Posterior vena cava (tissue), 2 donors: ENCODE measurements around the gene ENO3. TPM values are rescaled to one million over a fixed set of nuclear protein-coding genes. Genes with fewer than 3 reads are reported as not detected.

Experiments used
- DNase-seq: peaks from one replicate; pipeline ENCODE4 v3.0.0-alpha.2; 2020; ENCODE audit warnings: low spot score
- intact Hi-C, 2 donors: fragments of 100-400 bp; cut with DNase I; formaldehyde crosslinking; loops; one replicate each; pipeline versions ENCODE4 v1.14.1 to v1.14.2; 2022 to 2023
- microRNA-seq, 2 donors: library from miRNA; unstranded; fragments of <30 nt; microRNA quantifications; one replicate each; pipeline ENCODE4 v1.2.0, GENCODE V29; 2020 to 2021; ENCODE audit warnings: borderline microRNAs expressed in 2 of 2
- total RNA-seq, 2 donors: library from RNA; stranded (reverse); fragmentation: NEBNext Ultra II Directional; extraction: Animal tissue kit (Norgen Biotek cat#: 25700); gene quantifications; one replicate each; pipeline ENCODE4 v1.2.1, GENCODE V29; 2021
- donor health status: DM: yes; HTN: yes; CAD: no.
- donor health status: DM: yes; HTN: yes; CAD: no.

The ENO3 gene
- total RNA-seq, 2 donors from 2014 or later, result 3.2 to 4.3 TPM

- DNase-seq, result peak; percentile 88
- intact Hi-C loops, result no loop called here
Measured at GRCh38 chr17:4998027-4998731, 47.3 kb downstream of the ENO3 start.

- peak; percentile 76 for DNase-seq
- intact Hi-C loops, result no loop called here
Measured at GRCh38 chr17:4998732-4999429, 48.0 kb downstream of the ENO3 start.

GRCh38 chr17:4999430-5000093 lies 48.6 kb downstream of the ENO3 start:
- DNase-seq, result peak; percentile 79
- intact Hi-C loops, result no loop called here

- DNase-seq, result peak; percentile 90
- intact Hi-C loops, result no loop called here
Measured at GRCh38 chr17:5000237-5000639, 49.3 kb downstream of the ENO3 start.

GRCh38 chr17:5002121-5002788 lies 51.3 kb downstream of the ENO3 start:
- intact Hi-C loops, result no loop called here

GRCh38 chr17:5003214-5003867 lies 52.4 kb downstream of the ENO3 start:
- peak; percentile 67 for DNase-seq
- intact Hi-C loops, result no loop called here

More at GRCh38 chr17:5002121-5002788, 51.3 kb downstream of the ENO3 start:
- no peak for DNase-seq

Small RNA genes within 50 kb of the gene (microRNA-seq; reads per million reads assigned to microRNA genes)
- gene MIR6864 (0.52 to 0.97 reads per million in 2 donors), gene MIR6865 (0 reads per million in 2 donors)

Other genes with a start within 250 kb of the ENO3 start
- 10 to 100 TPM; 33.3 to 37.8 TPM for gene PELP1, start 247.0 kb upstream of the ENO3 start, total RNA-seq
- gene ARRB2, start 240.5 kb upstream of the ENO3 start, total RNA-seq, result 10 to 100 TPM; 50.7 to 63.8 TPM
- gene MED11, start 219.7 kb upstream of the ENO3 start, total RNA-seq, result 10 to 100 TPM in 1 of 2 donors, 1 to 10 TPM in 1; 10.0 to 10.8 TPM
- gene ZMYND15, start 211.3 kb upstream of the ENO3 start, total RNA-seq, result 1 to 10 TPM; 1.1 to 1.2 TPM
- 10 to 100 TPM; 14.8 to 20.4 TPM for gene CXCL16, start 211.2 kb upstream of the ENO3 start, total RNA-seq
- not detected for gene TM4SF5, start 179.2 kb upstream of the ENO3 start, total RNA-seq
- 1 to 10 TPM; 2.1 to 3.4 TPM for gene VMO1, start 164.8 kb upstream of the ENO3 start, total RNA-seq
- gene GLTPD2, start 162.2 kb upstream of the ENO3 start, total RNA-seq, result not detected
- gene PSMB6, start 155.0 kb upstream of the ENO3 start, total RNA-seq, result 100 to 1,000 TPM in 1 of 2 donors, 10 to 100 TPM in 1; 87.5 to 103 TPM
- 10 to 100 TPM; 22.2 to 30.3 TPM for gene PLD2, start 144.0 kb upstream of the ENO3 start, total RNA-seq
- 10 to 100 TPM; 53.3 to 67.0 TPM for gene MINK1, start 117.8 kb upstream of the ENO3 start, total RNA-seq
- 1 to 10 TPM in 1 of 2 donors, under 1 TPM in 1; 1.00 to 1.3 TPM for gene C17orf107, start 51.6 kb upstream of the ENO3 start, total RNA-seq
- gene CHRNE, start 48.0 kb upstream of the ENO3 start, total RNA-seq, result 1 to 10 TPM in 1 of 2 donors, under 1 TPM in 1; 0.57 to 1.5 TPM
- gene GP1BA, start 18.8 kb upstream of the ENO3 start, total RNA-seq, result not detected
- 10 to 100 TPM; 33.0 to 43.7 TPM for gene SLC25A11, start 11.1 kb upstream of the ENO3 start, total RNA-seq
- 10 to 100 TPM; 62.7 to 77.3 TPM for gene RNF167, start 10.9 kb upstream of the ENO3 start, total RNA-seq
- 100 to 1,000 TPM; 582 to 588 TPM for gene PFN1, start 2.6 kb upstream of the ENO3 start, total RNA-seq
- gene SPAG7, start 16.7 kb downstream of the ENO3 start, total RNA-seq, result 10 to 100 TPM; 47.0 to 50.7 TPM
- 10 to 100 TPM; 52.0 to 72.2 TPM for gene CAMTA2, start 36.6 kb downstream of the ENO3 start, total RNA-seq
- gene INCA1, start 46.4 kb downstream of the ENO3 start, total RNA-seq, result 1 to 10 TPM in 1 of 2 donors, under 1 TPM in 1; 0.60 to 1.3 TPM
- 100 to 1,000 TPM; 192 to 254 TPM for gene KIF1C, start 46.8 kb downstream of the ENO3 start, total RNA-seq
- under 1 TPM in 1 of 2 donors, not detected in 1; 0.14 TPM for gene SLC52A1, start 84.3 kb downstream of the ENO3 start, total RNA-seq
- 1 to 10 TPM; 4.1 to 4.6 TPM for gene ZFP3, start 127.3 kb downstream of the ENO3 start, total RNA-seq
- 1 to 10 TPM; 3.7 to 6.3 TPM for gene ZNF232, start 160.8 kb downstream of the ENO3 start, total RNA-seq
- under 1 TPM in 1 of 2 donors, not detected in 1; 0.19 TPM for gene USP6, start 164.9 kb downstream of the ENO3 start, total RNA-seq
- 1 to 10 TPM; 5.7 to 6.8 TPM for gene ZNF594, start 240.7 kb downstream of the ENO3 start, total RNA-seq